HG03135 (cell line): ENCODE results near the gene SGMS1.

Source experiments
- ATAC-seq: cut with Tn5 transposase; IDR thresholded peaks from one replicate; pipeline ENCODE4 v1.9.1; 2021; ENCODE audit warnings: mild to moderate bottlenecking, moderate library complexity; ENCODE audit not compliant: unreplicated experiment

SGMS1 gene

GRCh38 chr10:50404021-50404773 lies 219.6 kb downstream of the SGMS1 start:
- ATAC-seq = no peak

GRCh38 chr10:50403074-50403473 lies 220.7 kb downstream of the SGMS1 start:
- no peak for ATAC-seq

GRCh38 chr10:50402466-50402865 lies 221.3 kb downstream of the SGMS1 start:
- no peak for ATAC-seq

GRCh38 chr10:50400694-50401093 lies 223.1 kb downstream of the SGMS1 start:
- ATAC-seq = no peak

- ATAC-seq = no peak
Measured at GRCh38 chr10:50398823-50399222, 224.9 kb downstream of the SGMS1 start.

GRCh38 chr10:50398381-50398780 lies 225.4 kb downstream of the SGMS1 start:
- no peak for ATAC-seq

- peak; percentile 30 for ATAC-seq
Measured at GRCh38 chr10:50397312-50398140, 226.2 kb downstream of the SGMS1 start.

- peak; percentile 78 for ATAC-seq
Measured at GRCh38 chr10:50396491-50397311, 227.1 kb downstream of the SGMS1 start.

GRCh38 chr10:50395851-50396250 lies 227.9 kb downstream of the SGMS1 start:
- no peak for ATAC-seq

GRCh38 chr10:50395271-50395670 lies 228.5 kb downstream of the SGMS1 start:
- ATAC-seq = no peak

GRCh38 chr10:50394832-50395231 lies 228.9 kb downstream of the SGMS1 start:
- no peak for ATAC-seq

GRCh38 chr10:50393784-50394467 lies 229.8 kb downstream of the SGMS1 start:
- ATAC-seq = no peak

- ATAC-seq = no peak
Measured at GRCh38 chr10:50392966-50393718, 230.6 kb downstream of the SGMS1 start.

- no peak for ATAC-seq
Measured at GRCh38 chr10:50392426-50392825, 231.3 kb downstream of the SGMS1 start.

- no peak for ATAC-seq
Measured at GRCh38 chr10:50390302-50390701, 233.5 kb downstream of the SGMS1 start.

GRCh38 chr10:50388181-50388580 lies 235.6 kb downstream of the SGMS1 start:
- no peak for ATAC-seq

GRCh38 chr10:50387732-50388073 lies 236.1 kb downstream of the SGMS1 start:
- ATAC-seq = no peak

- no peak for ATAC-seq
Measured at GRCh38 chr10:50387007-50387731, 236.6 kb downstream of the SGMS1 start.

GRCh38 chr10:50385624-50386023 lies 238.1 kb downstream of the SGMS1 start:
- no peak for ATAC-seq
